Measurements from ENCODE around the gene ATP6V0B. TPM values are rescaled to one million over a fixed set of nuclear protein-coding genes. Genes with fewer than 3 reads are reported as not detected.

ATP6V0B gene
- total RNA-seq, 1 donor from 2014 or later = 123 TPM

GRCh38 chr1:43963890-43964289, 10.9 kb upstream of the ATP6V0B start:
- H3K27me3 Mint-ChIP-seq (ENCODE audit: low read depth) = no peaks in the 10 kb centered on the region
- H3K4me3 Mint-ChIP-seq (ENCODE audit: unreplicated experiment) = no peak overlapping the region
- H3K4me1 Mint-ChIP-seq (ENCODE audit: low read depth) = no peaks in the 10 kb centered on the region
- DNase-seq (ENCODE audit: low spot score) = no peak
- TF ChIP-seq, protein P1, sequence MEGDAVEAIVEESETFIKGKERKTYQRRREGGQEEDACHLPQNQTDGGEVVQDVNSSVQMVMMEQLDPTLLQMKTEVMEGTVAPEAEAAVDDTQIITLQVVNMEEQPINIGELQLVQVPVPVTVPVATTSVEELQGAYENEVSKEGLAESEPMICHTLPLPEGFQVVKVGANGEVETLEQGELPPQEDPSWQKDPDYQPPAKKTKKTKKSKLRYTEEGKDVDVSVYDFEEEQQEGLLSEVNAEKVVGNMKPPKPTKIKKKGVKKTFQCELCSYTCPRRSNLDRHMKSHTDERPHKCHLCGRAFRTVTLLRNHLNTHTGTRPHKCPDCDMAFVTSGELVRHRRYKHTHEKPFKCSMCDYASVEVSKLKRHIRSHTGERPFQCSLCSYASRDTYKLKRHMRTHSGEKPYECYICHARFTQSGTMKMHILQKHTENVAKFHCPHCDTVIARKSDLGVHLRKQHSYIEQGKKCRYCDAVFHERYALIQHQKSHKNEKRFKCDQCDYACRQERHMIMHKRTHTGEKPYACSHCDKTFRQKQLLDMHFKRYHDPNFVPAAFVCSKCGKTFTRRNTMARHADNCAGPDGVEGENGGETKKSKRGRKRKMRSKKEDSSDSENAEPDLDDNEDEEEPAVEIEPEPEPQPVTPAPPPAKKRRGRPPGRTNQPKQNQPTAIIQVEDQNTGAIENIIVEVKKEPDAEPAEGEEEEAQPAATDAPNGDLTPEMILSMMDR (IDR thresholded peaks at IDR 0.05) = no peak
- H3K36me3 Mint-ChIP-seq (ENCODE audit: low read depth) = peaks cover 20% of the 10 kb centered on the region
- H3K27ac Mint-ChIP-seq (ENCODE audit: unreplicated experiment) = no peak overlapping the region
- peaks cover 7% of the 10 kb centered on the region for H3K9me3 Mint-ChIP-seq (ENCODE audit: low read depth)

- Mint-ChIP-seq H3K4me3 (ENCODE audit: unreplicated experiment) (no peak overlapping the region), H3K36me3 (ENCODE audit: low read depth) (peaks cover 18% of the 10 kb centered on the region), H3K27me3 (ENCODE audit: low read depth) (no peaks in the 10 kb centered on the region), H3K4me1 (ENCODE audit: low read depth) (peaks cover 11% of the 10 kb centered on the region), H3K9me3 (ENCODE audit: low read depth) (peaks cover 7% of the 10 kb centered on the region), H3K27ac (ENCODE audit: unreplicated experiment) (no peak overlapping the region)
- TF ChIP-seq, protein P1 (IDR thresholded peaks at IDR 0.05) = no peak
- DNase-seq (ENCODE audit: low spot score) = no peak
Observed at GRCh38 chr1:43965316-43965715, 9.4 kb upstream of the ATP6V0B start.

GRCh38 chr1:43968348-43968948, 6.3 kb upstream of the ATP6V0B start:
- TF ChIP-seq, protein P1 (IDR thresholded peaks at IDR 0.05) = no peak
- Mint-ChIP-seq H3K9me3 (ENCODE audit: low read depth) (peaks cover 7% of the 10 kb centered on the region), H3K36me3 (ENCODE audit: low read depth) (peaks cover 9% of the 10 kb centered on the region), H3K4me3 (ENCODE audit: unreplicated experiment) (no peak overlapping the region), H3K4me1 (ENCODE audit: low read depth) (peaks cover 19% of the 10 kb centered on the region), H3K27me3 (ENCODE audit: low read depth) (no peaks in the 10 kb centered on the region), H3K27ac (ENCODE audit: unreplicated experiment) (no peak overlapping the region)
- no peak for DNase-seq (ENCODE audit: low spot score)

DNA sequence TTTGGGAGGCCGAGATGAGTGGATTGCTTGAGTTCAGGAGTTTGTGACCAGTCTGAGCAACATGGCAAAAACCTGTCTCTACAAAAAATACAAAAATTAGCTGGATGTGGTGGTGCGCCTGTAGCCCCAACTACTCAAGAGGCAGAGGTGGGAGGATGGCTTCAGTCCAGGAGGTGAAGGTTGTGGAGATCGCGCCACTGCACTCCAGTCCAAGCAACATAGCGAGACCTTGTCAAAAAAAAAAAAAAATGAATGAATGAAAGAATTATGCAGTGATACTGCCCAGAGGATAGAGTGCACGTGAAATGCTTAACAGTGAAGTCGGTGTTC, 5.4 kb upstream of the ATP6V0B start:
- TF ChIP-seq, protein P1 (IDR thresholded peaks at IDR 0.05) = no peak
- H3K9me3 Mint-ChIP-seq (ENCODE audit: low read depth) = peaks cover 7% of the 10 kb centered on the region
- no peaks in the 10 kb centered on the region for H3K27me3 Mint-ChIP-seq (ENCODE audit: low read depth)
- H3K4me3 Mint-ChIP-seq (ENCODE audit: unreplicated experiment) = peak overlapping the region; percentile 98
- no peak for DNase-seq (ENCODE audit: low spot score)
- peaks cover 26% of the 10 kb centered on the region for H3K4me1 Mint-ChIP-seq (ENCODE audit: low read depth)
- H3K36me3 Mint-ChIP-seq (ENCODE audit: low read depth) = peaks cover 9% of the 10 kb centered on the region
- peak overlapping the region; percentile 71 for H3K27ac Mint-ChIP-seq (ENCODE audit: unreplicated experiment)

GRCh38 chr1:43969746-43970466, 4.9 kb upstream of the ATP6V0B start, which contains the start of gene DPH2:
TSS of gene DPH2 (plus strand) at chr1:43970010. CDS start at chr1:43970176, 166 bp downstream.
- Mint-ChIP-seq H3K27me3 (ENCODE audit: low read depth) (no peaks in the 10 kb centered on the region), H3K9me3 (ENCODE audit: low read depth) (peaks cover 7% of the 10 kb centered on the region), H3K36me3 (ENCODE audit: low read depth) (peaks cover 9% of the 10 kb centered on the region), H3K27ac (ENCODE audit: unreplicated experiment) (peak within 1 kb of the TSS; percentile 91), H3K4me1 (ENCODE audit: low read depth) (peaks cover 26% of the 10 kb centered on the region), H3K4me3 (ENCODE audit: unreplicated experiment) (peak within 1 kb of the TSS; percentile 98)
- TF ChIP-seq, protein P1 (IDR thresholded peaks at IDR 0.05) = peak; percentile 37
- no peak for DNase-seq (ENCODE audit: low spot score)

Data from chondrocyte (in vitro differentiated cells).